Skin epidermis (tissue), 12 donors: ENCODE results near the gene HOXA9.

Source experiments
- H3K27ac ChIP-seq, 21 experiments: fragments of 200-600 bp; sonication (generic) in 11 of 21; one replicate each; pipeline ENCODE4 v1.5.0; 2020; ENCODE audit warnings: mild to moderate bottlenecking in 3 of 21, inconsistent platforms in 2 of 21, moderate library complexity in 2 of 21
- H3K4me3 ChIP-seq, 7 experiments: fragments of 200-600 bp; sonication (generic) in 2 of 7; one replicate each; pipeline ENCODE4 v1.5.0; 2020; ENCODE audit warnings: inconsistent platforms in 2 of 7, mild to moderate bottlenecking in 2 of 7, moderate library complexity in 1 of 7

HOXA9 gene

DNA sequence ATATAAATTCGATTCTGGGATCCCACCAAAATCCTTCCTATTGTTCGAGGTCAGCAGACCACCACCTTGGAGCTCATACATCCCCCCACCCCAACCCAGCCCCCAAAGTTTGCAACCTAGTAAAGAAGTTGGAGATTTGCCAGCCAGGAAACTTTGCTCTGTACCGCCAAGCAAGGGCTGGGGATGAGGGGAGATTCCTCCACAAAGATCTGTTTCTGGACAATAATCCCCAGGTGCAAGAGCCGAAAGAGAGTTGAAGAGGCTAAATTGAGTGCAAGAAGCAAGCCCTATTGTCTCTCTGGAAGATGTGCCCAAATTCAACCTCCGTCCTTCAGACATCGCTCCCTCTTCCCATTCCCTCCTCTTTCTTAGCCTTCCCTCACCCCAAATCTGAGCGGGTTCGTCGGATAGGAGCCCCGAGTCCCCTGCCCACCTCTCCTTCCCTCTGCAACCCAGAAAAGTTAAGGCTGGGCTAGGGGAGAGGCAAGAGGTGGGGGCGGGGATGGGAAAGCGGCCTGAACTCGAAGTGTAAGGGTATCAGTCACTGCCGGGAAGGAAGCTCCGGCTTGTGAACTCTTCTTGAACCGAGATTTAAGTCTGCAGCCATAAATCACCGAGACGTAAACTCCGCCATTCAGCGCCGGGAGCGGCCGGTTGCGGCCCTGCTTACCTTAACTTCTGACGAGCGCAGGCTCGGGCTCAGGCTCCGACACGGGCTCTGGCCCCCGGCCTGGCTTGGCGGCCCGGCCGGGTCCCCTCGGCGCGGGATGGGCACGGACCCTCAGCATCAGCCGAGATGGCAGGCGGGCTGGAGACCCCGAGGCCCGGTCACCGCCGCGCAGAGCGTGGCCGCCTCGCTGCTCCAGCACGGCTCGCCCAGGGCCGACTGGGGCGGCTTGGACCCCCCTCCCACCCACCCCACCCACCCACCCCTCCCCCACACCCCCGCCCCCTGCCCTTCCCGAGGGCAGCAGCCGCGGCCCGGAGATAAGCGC, 52.1 kb downstream of the HOXA9 start:
- peak overlapping the region; percentile 21 to 47 (median 38) for H3K4me3 ChIP-seq
- peak overlapping the region in 18 of 21 experiments; percentile 37 to 88 (median 78) for H3K27ac ChIP-seq
